Loucy (cell line): ENCODE measurements around the gene AFAP1L1.

Experiments used
- EZH2phosphoT487 ChIP-seq: fragments of 200-600 bp; IDR thresholded peaks from 2 replicates; pipeline ENCODE4 v1.6.1; 2018; ENCODE audit warnings: antibody characterized with exemption, mild to moderate bottlenecking, moderate library complexity, borderline replicate concordance
- TF ChIP-seq, protein P1 (sequence below): fragments of 200-600 bp; sonication (generic); conservative IDR thresholded peaks from 2 replicates; pipeline ENCODE4 v1.5.1; 2014; ENCODE audit warnings: mild to moderate bottlenecking, antibody characterized with exemption, low read length

DNA sequence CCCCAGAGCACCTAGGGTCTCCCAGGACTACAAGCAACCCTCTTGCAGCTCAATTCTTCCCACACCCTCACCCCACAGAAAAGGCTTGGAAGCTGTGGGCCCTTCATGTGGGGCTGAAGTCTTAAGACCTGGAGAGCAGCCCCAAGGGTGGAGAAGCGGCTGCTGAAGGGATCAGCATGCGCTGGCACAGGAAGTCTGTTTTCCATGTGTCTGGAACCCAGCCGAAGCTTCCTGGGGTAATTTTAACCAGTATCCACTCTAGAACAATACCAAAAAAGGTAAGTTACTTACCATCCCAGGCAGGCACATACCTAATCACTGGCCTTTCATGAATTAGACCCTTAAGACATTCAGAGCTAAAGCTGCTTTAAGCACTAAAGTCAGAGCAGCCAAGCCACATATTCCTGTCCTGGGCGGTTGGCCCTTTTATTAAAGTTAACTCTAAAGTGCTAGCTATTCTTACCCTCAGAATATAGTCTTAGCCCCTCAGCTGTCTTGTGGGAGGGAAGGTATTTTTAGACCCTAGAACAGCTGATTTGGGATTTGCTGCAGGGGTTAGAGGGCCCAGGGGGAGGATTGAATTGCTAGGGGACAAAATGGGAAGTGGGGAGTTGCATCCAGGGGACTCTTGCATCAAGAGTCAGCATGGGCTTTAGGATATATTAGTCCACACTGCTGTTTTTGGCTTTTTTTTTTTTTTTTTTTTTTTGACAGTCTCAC lies 100.6 kb downstream of the AFAP1L1 start:
- TF ChIP-seq, protein P1, sequence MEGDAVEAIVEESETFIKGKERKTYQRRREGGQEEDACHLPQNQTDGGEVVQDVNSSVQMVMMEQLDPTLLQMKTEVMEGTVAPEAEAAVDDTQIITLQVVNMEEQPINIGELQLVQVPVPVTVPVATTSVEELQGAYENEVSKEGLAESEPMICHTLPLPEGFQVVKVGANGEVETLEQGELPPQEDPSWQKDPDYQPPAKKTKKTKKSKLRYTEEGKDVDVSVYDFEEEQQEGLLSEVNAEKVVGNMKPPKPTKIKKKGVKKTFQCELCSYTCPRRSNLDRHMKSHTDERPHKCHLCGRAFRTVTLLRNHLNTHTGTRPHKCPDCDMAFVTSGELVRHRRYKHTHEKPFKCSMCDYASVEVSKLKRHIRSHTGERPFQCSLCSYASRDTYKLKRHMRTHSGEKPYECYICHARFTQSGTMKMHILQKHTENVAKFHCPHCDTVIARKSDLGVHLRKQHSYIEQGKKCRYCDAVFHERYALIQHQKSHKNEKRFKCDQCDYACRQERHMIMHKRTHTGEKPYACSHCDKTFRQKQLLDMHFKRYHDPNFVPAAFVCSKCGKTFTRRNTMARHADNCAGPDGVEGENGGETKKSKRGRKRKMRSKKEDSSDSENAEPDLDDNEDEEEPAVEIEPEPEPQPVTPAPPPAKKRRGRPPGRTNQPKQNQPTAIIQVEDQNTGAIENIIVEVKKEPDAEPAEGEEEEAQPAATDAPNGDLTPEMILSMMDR: no peak
- TF ChIP-seq EZH2phosphoT487: no peak
